Stomach (tissue), 9 donors: ENCODE measurements around the gene TLCD2. TPM values are rescaled to one million over a fixed set of nuclear protein-coding genes. Genes with fewer than 3 reads are reported as not detected.
A peak's percentile ranks its signal among the peaks of the same experiment; 100 is the strongest.

Experiments used
- DNase-seq, 2 donors: peaks; one replicate each; pipeline versions ENCODE4 v3.0.0 to v3.0.0-alpha.2; 2013 to 2019
- H3K27ac ChIP-seq, 5 donors: fragments of 200-600 bp in 4 of 5; sonication (generic) in 4 of 5; one replicate each; pipeline ENCODE4 v1.5.1; 2013 to 2019; ENCODE audit warnings: mild to moderate bottlenecking in 1 of 5, moderate library complexity in 1 of 5
- H3K27me3 ChIP-seq, 3 donors: fragments of 200-600 bp; sonication (generic); one replicate each; pipeline ENCODE4 v1.5.1; 2017 to 2019; ENCODE audit warnings: mixed run types in 1 of 3
- H3K36me3 ChIP-seq, 4 donors: fragments of 200-600 bp; sonication (generic); 1 replicate in 3 of 4; 2 replicates in 1 of 4; pipeline ENCODE4 v1.5.1; 2016 to 2019
- H3K4me1 ChIP-seq, 4 donors: fragments of 200-600 bp; sonication (generic); one replicate each; pipeline ENCODE4 v1.5.1; 2016 to 2019
- H3K4me3 ChIP-seq, 4 donors: fragments of 200-600 bp; sonication (generic) in 3 of 4; one replicate each; pipeline ENCODE4 v1.5.1; 2016 to 2019; ENCODE audit warnings: mild to moderate bottlenecking in 1 of 4
- H3K9me3 ChIP-seq, 4 donors: fragments of 200-600 bp; sonication (generic); one replicate each; pipeline ENCODE4 v1.5.1; 2016 to 2019
- EP300 ChIP-seq: sonication (generic); formaldehyde crosslinking; IDR thresholded peaks from one replicate; pipeline ENCODE4 v1.6.1; 2017; ENCODE audit warnings: antibody characterized with exemption
- POLR2A ChIP-seq, 4 donors: fragments of 450-650 bp; IDR thresholded peaks; one replicate each; pipeline ENCODE4 v1.6.1; 2016; ENCODE audit warnings: antibody characterized with exemption in 4 of 4, control low read depth in 2 of 4, mild to moderate bottlenecking in 1 of 4, moderate library complexity in 1 of 4
- POLR2AphosphoS5 ChIP-seq, 3 donors: sonication (generic); formaldehyde crosslinking; IDR thresholded peaks; one replicate each; pipeline ENCODE4 v1.6.1; 2016; ENCODE audit warnings: antibody characterized with exemption in 3 of 3
- WGBS, 5 donors: extraction: QIAGEN DNeasy Blood & Tissue Kit in 3 of 5; methylation state at CpG; one replicate each; pipeline versions ENCODE4 v1.1.5 to v1.1.7; 2013 to 2018; 5-methylcytosine and 5-hydroxymethylcytosine counted together
- intact Hi-C: fragments of 100-400 bp; cut with DNase I; formaldehyde crosslinking; loops from one replicate; pipeline ENCODE4 v1.15.1; 2023; ENCODE audit warnings: low total_unique reads
- polyA plus RNA-seq, 3 donors: library from polyadenylated mRNA; stranded (reverse); fragments of 200-250 nt; gene quantifications; one replicate each; pipeline ENCODE4 v1.2.3, GENCODE V29; 2013
- total RNA-seq, 5 donors: library from RNA; depleted of rRNA; stranded (reverse); fragments of >200 nt; gene quantifications; one replicate each; pipeline versions ENCODE4 v1.1.0 to v1.2.3, GENCODE V29; 2014 to 2016
- TF ChIP-seq, protein P1 (sequence below), 7 experiments: fragments of 450-650 bp in 4 of 7; fragments of 200-600 bp in 3 of 7; sonication (generic) in 3 of 7; IDR thresholded peaks; one replicate each; pipeline ENCODE4 v1.5.1; 2016 to 2019; ENCODE audit warnings: antibody characterized with exemption in 7 of 7, control low read depth in 2 of 7, mild to moderate bottlenecking in 1 of 7
- donor health status: healthy with polysubstance abuse.
- donor health status: Bipolar disorder and iron deficiency.
- donor health status: healthy.

Gene TLCD2
- total and polyA plus RNA-seq, 8 donors = 2.8 to 9.6 (median 6.0) TPM

DNA sequence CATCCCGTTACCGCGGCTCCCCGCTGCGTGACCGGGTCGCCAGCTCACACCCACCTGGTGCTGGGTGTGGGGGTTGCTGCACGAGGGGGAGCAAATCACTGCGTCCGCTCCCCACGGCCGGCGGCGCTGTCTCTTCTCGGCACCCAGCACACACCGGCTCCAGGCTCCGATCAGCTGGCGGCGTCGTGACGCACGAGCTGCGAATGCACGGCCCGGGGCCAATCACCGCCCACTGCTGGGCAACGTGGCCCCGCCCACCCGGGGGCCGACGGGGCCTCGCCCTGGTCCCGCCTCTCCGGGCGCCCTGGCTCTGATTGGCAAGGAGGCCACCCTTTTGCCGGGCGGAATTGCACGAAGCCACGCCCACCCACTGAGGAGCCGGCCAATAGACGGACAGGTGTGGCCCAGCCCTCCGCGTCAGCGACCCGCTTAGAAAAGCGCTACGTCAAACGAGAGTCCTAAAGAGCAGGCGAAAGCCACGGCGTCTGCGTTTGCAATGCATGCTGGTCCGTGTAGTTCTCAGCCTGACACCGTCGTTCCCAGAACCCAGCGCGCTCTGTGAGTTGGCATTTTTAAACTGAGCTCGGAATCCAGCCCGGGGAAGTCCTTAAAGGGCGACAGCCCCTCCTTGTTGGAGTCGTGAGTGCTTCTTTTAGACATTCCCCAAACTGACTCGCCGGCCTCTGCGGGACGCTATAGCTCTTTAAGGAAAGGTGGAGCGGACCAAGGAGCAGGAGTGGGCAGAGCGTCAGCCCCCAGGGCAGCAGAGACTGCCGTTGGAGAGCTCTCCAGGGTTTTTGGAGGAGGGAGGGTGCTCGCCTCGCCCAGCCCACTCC, 6.1 kb upstream of the TLCD2 start:
- 0% methylated on average over 48 to 70 of the region's 70 CpGs for WGBS, 5 donors
- intact Hi-C loops = no loop called here

DNA sequence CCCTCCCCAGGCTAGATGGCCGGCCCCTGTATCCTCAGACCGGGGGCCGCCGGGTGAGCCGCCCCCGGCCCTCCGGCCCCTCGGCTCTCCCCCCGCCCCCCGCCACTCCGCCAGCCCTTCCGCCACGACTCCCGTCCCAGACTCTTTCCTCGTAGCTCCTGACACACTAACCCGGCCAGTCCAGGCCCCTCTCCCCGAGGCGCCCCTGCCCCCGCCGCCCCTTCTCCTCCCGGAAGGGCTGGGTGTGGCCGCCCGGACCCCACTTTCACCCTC, 5.6 kb upstream of the TLCD2 start:
- Histone ChIP-seq H3K4me3 (peak overlapping the region; percentile 81 to 100 (median 91)), H3K27me3 (no peaks in the 10 kb centered on the region), H3K4me1 (peaks cover 44 to 69% (median 58%) of the 10 kb centered on the region in 4 donors), H3K27ac (peak overlapping the region; percentile 99 to 100 (median 100)), H3K36me3 (peaks cover 18 to 29% (median 26%) of the 10 kb centered on the region in 4 donors), H3K9me3 (no peaks in the 10 kb centered on the region)
- WGBS, 5 donors = 0 to 3% (median 1%) methylated on average over 7 to 23 of the region's 23 CpGs
- no peak for TF ChIP-seq POLR2AphosphoS5 (IDR thresholded peaks at IDR 0.05)
- TF ChIP-seq EP300 = no peak
- TF ChIP-seq, protein P1, sequence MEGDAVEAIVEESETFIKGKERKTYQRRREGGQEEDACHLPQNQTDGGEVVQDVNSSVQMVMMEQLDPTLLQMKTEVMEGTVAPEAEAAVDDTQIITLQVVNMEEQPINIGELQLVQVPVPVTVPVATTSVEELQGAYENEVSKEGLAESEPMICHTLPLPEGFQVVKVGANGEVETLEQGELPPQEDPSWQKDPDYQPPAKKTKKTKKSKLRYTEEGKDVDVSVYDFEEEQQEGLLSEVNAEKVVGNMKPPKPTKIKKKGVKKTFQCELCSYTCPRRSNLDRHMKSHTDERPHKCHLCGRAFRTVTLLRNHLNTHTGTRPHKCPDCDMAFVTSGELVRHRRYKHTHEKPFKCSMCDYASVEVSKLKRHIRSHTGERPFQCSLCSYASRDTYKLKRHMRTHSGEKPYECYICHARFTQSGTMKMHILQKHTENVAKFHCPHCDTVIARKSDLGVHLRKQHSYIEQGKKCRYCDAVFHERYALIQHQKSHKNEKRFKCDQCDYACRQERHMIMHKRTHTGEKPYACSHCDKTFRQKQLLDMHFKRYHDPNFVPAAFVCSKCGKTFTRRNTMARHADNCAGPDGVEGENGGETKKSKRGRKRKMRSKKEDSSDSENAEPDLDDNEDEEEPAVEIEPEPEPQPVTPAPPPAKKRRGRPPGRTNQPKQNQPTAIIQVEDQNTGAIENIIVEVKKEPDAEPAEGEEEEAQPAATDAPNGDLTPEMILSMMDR (IDR thresholded peaks at IDR 0.05) = no peak
- no peak for TF ChIP-seq POLR2A (IDR thresholded peaks at IDR 0.05)
- intact Hi-C loops = no loop called here
- DNase-seq = no peak

More for the DNA sequence above, 6.1 kb upstream of the TLCD2 start:
- peaks cover 46 to 67% (median 57%) of the 10 kb centered on the region in 4 donors for H3K4me1 ChIP-seq
- H3K9me3 ChIP-seq = no peaks in the 10 kb centered on the region
- H3K36me3 ChIP-seq = peaks cover 18 to 29% (median 26%) of the 10 kb centered on the region in 4 donors
- peak; percentile 100 for DNase-seq
- H3K27ac ChIP-seq = peak overlapping the region; percentile 99 to 100 (median 100)
- H3K27me3 ChIP-seq = no peaks in the 10 kb centered on the region
- H3K4me3 ChIP-seq = peak overlapping the region; percentile 81 to 100 (median 91)
- TF ChIP-seq EP300 (peak; percentile 50), POLR2AphosphoS5 (IDR thresholded peaks at IDR 0.05) (peak; percentile 100), POLR2A (IDR thresholded peaks at IDR 0.05) (peak in 2 of 4 donors; percentile 98 to 99)
- TF ChIP-seq, protein P1 (IDR thresholded peaks at IDR 0.05) = peak in 1 of 7 experiments; percentile 14

DNA sequence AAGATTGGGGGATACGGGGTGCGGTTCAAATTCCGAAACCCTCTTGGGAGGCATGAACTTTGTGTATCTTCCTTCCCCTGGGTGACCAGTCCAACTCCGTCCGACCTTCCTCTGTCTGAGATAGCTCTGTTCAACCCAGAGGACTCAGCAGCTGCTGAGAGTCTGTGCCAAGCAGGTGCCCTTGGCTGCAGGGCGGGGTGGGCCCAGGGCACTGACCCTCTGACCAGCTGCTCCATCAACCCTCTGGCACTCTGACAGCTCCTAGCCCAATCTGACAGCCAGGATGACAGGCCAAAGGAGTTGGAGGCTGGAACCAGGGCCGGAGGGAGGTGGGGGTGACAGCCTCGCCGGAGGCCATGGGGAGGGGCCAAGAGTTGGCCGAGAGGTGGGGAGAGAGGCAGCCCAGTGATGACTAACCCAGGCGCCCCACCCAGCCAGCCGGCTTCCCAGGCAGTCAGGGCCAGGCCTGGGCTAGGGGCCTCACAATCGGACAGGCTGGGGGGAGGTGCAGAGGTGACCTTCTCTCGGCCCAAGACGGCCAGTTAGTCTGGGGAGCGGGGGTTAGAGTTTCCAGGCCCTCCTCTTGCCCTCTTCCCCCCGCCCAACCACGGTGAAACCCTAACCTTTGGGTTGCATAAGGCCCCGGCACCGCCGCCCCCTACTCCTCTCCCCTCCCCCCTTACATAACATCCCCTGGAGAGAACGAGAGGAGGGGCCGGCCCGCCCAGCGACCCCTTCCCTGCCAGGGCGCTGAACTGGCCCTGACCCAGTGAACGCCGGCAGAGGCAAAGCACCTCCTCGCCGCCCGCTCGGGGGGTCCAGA, 5.0 kb upstream of the TLCD2 start:
- Histone ChIP-seq H3K27me3 (no peaks in the 10 kb centered on the region), H3K4me3 (peak overlapping the region; percentile 81 to 100 (median 91)), H3K4me1 (peaks cover 42 to 69% (median 58%) of the 10 kb centered on the region in 4 donors), H3K9me3 (no peaks in the 10 kb centered on the region), H3K36me3 (peaks cover 18 to 29% (median 26%) of the 10 kb centered on the region in 4 donors), H3K27ac (peak overlapping the region; percentile 99 to 100 (median 100))
- 1 to 7% (median 2%) methylated on average over 14 to 32 of the region's 32 CpGs for WGBS, 5 donors
- peak; percentile 84 to 95 for DNase-seq
- intact Hi-C loops = no loop called here
- TF ChIP-seq EP300 (no peak), POLR2A (IDR thresholded peaks at IDR 0.05) (peak in 1 of 4 donors; percentile 24), POLR2AphosphoS5 (IDR thresholded peaks at IDR 0.05) (peak; percentile 25 to 89 (median 87))
- TF ChIP-seq, protein P1 (IDR thresholded peaks at IDR 0.05) = no peak

DNA sequence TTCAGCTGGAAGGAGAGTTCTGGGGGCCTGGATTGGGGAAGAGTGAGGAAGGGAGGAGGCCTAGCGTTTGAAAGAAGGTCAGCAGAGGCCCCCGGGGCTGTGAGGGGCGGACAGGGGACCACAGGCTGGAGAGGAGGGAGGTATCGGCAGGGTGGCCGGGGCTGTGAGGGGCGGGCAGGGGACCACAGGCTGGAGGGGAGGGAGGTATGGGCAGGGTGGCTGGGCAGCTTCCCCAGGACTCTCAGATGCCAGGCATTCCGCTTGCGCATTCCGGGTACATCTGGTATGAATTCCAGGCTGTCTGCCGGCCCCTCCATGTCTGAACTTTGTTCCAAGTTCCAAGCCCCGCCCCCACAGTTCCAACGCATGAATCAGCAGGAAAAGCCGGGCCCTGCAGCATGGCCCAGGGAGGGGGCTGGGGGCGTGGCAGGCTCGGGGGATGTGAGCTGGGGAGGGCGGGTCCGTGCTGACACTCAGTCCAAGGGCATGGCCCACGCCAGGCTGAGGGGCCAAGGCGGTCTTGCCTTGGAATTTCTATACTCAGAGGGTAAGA, 4.3 kb upstream of the TLCD2 start:
- DNase-seq = peak; percentile 96 to 98
- Histone ChIP-seq H3K4me3 (peak overlapping the region; percentile 81 to 100 (median 91)), H3K9me3 (no peaks in the 10 kb centered on the region), H3K4me1 (peaks cover 45 to 76% (median 64%) of the 10 kb centered on the region in 4 donors), H3K36me3 (peaks cover 18 to 29% (median 26%) of the 10 kb centered on the region in 4 donors), H3K27me3 (no peaks in the 10 kb centered on the region), H3K27ac (peak overlapping the region; percentile 99 to 100 (median 100))
- 4 to 10% (median 8%) methylated on average over 16 to 19 of the region's 19 CpGs for WGBS, 5 donors
- intact Hi-C loops = no loop called here
- TF ChIP-seq POLR2AphosphoS5 (IDR thresholded peaks at IDR 0.05) (peak; percentile 83 to 89 (median 86)), EP300 (no peak), POLR2A (IDR thresholded peaks at IDR 0.05) (peak in 1 of 4 donors; percentile 42)
- TF ChIP-seq, protein P1 (IDR thresholded peaks at IDR 0.05) = no peak
